Panc1 (cell line): ENCODE measurements around the gene ADK.

Experiments used
- CTCF ChIP-seq: fragments of 450-650 bp; IDR thresholded peaks from 2 replicates; pipeline ENCODE4 v1.5.1; 2017; ENCODE audit warnings: mild to moderate bottlenecking
- POLR2AphosphoS5 ChIP-seq: IDR thresholded peaks from 2 replicates; pipeline ENCODE4 v1.6.1; 2012; ENCODE audit warnings: mild to moderate bottlenecking, low read depth, low read length, moderate library complexity
- REST ChIP-seq, 2 experiments: IDR thresholded peaks; 2 replicates each; pipeline ENCODE4 v1.6.1; 2011 to 2012; ENCODE audit warnings: low read depth in 2 of 2, control low read depth in 1 of 2, low read length in 1 of 2, mild to moderate bottlenecking in 1 of 2, moderate library complexity in 1 of 2; ENCODE audit not compliant: insufficient read depth in 1 of 2
- SIN3A ChIP-seq: IDR thresholded peaks from 2 replicates; pipeline ENCODE4 v1.6.1; 2012; ENCODE audit warnings: low read depth, mild to moderate bottlenecking, low read length, moderate library complexity, borderline replicate concordance; ENCODE audit not compliant: insufficient read depth

- TF ChIP-seq CTCF (no peak), POLR2AphosphoS5 (no peak), REST (IDR thresholded peaks at IDR 0.05; ENCODE audit: insufficient read depth in 1 of 2, low read depth in 2 of 2, low read length in 1 of 2) (no peak), SIN3A (no peak)
Observed at GRCh38 chr10:74320026-74320425, 169.0 kb downstream of the ADK start.
